ENCODE measurements around the gene BUD31.

The BUD31 gene

GRCh38 chr7:99449326-99449725 is 40.6 kb downstream of the BUD31 start:
- no peak for DNase-seq (ENCODE audit: low read depth)
- TF ChIP-seq CTCF (conservative IDR thresholded peaks at IDR 0.05; ENCODE audit: low read length), result no peak

GRCh38 chr7:99451936-99452335 is 43.2 kb downstream of the BUD31 start:
- no peak overlapping the region for H3K4me3 ChIP-seq (ENCODE audit: low read length)
- no peak for TF ChIP-seq CTCF (conservative IDR thresholded peaks at IDR 0.05; ENCODE audit: low read length)
- no peak for DNase-seq (ENCODE audit: low read depth)

More at GRCh38 chr7:99449326-99449725, 40.6 kb downstream of the BUD31 start:
- no peak overlapping the region for H3K4me3 ChIP-seq (ENCODE audit: low read length)

- no peak overlapping the region for H3K4me3 ChIP-seq (ENCODE audit: low read length)
- no peak for TF ChIP-seq CTCF (conservative IDR thresholded peaks at IDR 0.05; ENCODE audit: low read length)
- no peak for DNase-seq (ENCODE audit: low read depth)
Observed at GRCh38 chr7:99452541-99452940, 43.8 kb downstream of the BUD31 start.

GRCh38 chr7:99453105-99453504 is 44.3 kb downstream of the BUD31 start:
- no peak for DNase-seq (ENCODE audit: low read depth)
- H3K4me3 ChIP-seq (ENCODE audit: low read length), result no peak overlapping the region
- no peak for TF ChIP-seq CTCF (conservative IDR thresholded peaks at IDR 0.05; ENCODE audit: low read length)

- no peak overlapping the region for H3K4me3 ChIP-seq (ENCODE audit: low read length)
- no peak for DNase-seq (ENCODE audit: low read depth)
- no peak for TF ChIP-seq CTCF (conservative IDR thresholded peaks at IDR 0.05; ENCODE audit: low read length)
Observed at GRCh38 chr7:99455874-99456273, 47.1 kb downstream of the BUD31 start.

- H3K4me3 ChIP-seq (ENCODE audit: low read length), result no peak overlapping the region
- no peak for TF ChIP-seq CTCF (conservative IDR thresholded peaks at IDR 0.05; ENCODE audit: low read length)
- no peak for DNase-seq (ENCODE audit: low read depth)
Observed at GRCh38 chr7:99456288-99456687, 47.5 kb downstream of the BUD31 start.

GRCh38 chr7:99457050-99457649 is 48.4 kb downstream of the BUD31 start:
- no peak for TF ChIP-seq CTCF (conservative IDR thresholded peaks at IDR 0.05; ENCODE audit: low read length)
- no peak for DNase-seq (ENCODE audit: low read depth)
- no peak overlapping the region for H3K4me3 ChIP-seq (ENCODE audit: low read length)
